Measurements from ENCODE around the gene AFP. TPM values are rescaled to one million over a fixed set of nuclear protein-coding genes. Genes with fewer than 3 reads are reported as not detected.

Gene AFP
- total RNA-seq, 4 donors from 2014 or later, result not detected

DNA sequence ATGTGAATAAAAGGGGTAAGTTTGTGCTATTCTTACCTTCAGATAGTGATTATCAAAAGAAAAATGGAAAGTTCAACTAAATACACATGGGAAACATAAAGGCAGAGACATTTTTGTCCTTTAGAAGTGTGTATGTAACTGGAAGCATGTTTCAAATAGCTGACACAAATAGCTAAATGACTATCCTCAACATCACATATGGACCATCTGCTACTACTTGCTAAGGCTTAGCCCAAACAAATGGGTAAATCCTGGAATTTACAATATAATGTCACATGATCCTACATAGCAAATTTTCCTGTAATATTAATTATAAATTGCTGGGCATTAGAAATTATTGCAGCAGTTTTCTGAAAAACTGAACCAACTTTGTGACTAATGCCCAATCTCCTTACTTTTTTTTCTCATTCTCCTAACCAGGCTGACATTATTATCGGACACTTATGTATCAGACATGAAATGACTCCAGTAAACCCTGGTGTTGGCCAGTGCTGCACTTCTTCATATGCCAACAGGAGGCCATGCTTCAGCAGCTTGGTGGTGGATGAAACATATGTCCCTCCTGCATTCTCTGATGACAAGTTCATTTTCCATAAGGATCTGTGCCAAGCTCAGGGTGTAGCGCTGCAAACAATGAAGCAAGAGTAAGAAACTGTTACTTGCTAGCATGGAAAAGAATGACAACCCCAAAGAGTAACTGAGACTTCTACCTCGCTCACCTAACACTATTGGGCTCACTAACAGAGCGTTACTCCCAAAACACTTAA lies 16.1 kb downstream of the AFP start:
- 76 to 87% methylated on average over 4 of the region's 4 CpGs for WGBS, 2 donors
- DNase-seq (ENCODE audit: low spot score in 2 of 2), result no peak
- H3K4me3 ChIP-seq (ENCODE audit: low read depth, poor library complexity, severe bottlenecking), result no peak overlapping the region
- intact Hi-C loops (cut with DNase I; ENCODE audit: low total_unique reads), result no loop called here
- no peak for TF ChIP-seq POLR2A (IDR thresholded peaks at IDR 0.05)
- no peak for TF ChIP-seq CTCF (IDR thresholded peaks at IDR 0.05)

DNA sequence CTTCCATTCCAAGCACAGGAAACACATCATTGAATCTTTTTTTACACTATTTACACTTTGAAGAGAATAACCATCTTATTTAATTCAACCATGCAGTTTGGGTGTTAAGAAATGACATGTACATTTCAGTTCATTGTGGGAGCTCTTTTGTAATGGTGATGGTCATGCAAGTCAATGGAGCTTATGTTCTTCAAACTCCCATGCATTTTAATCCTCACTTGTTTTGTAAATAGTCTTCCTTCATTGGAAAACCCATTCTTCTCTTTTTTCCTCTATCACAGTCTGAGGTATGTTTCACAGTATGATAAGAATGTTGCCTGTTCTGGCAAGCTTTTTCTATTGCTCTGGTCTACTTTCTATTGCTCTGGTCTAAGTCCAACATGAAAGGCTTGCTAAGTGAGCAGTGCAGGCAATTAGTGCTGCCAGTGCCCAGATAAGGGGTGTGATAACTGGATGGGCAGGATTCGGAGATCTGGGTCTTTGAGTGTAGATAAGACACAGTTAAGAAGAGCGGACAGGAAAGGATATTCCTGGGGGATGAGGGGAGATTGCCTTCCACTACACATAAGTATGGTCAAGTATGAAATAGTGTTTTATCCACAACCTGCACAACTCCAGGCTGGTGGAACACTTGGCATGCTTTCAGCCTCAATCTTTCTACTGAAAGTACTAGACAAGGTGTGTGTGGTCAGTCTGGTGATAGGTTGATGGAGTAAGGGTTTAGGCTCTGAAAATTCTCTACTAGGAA lies 17.1 kb downstream of the AFP start:
- intact Hi-C loops (cut with DNase I; ENCODE audit: low total_unique reads), result no loop called here
- no peak overlapping the region for H3K4me3 ChIP-seq (ENCODE audit: low read depth, poor library complexity, severe bottlenecking)
- 32 to 53% methylated on average over 2 of the region's 2 CpGs for WGBS, 2 donors
- TF ChIP-seq CTCF (IDR thresholded peaks at IDR 0.05) (no peak), POLR2A (IDR thresholded peaks at IDR 0.05) (no peak)
- DNase-seq (ENCODE audit: low spot score in 2 of 2), result no peak

- no peak for DNase-seq (ENCODE audit: low spot score in 2 of 2)
- H3K4me3 ChIP-seq (ENCODE audit: low read depth, poor library complexity, severe bottlenecking), result no peak overlapping the region
- intact Hi-C loops (cut with DNase I; ENCODE audit: low total_unique reads), result no loop called here
- TF ChIP-seq CTCF (IDR thresholded peaks at IDR 0.05) (no peak), POLR2A (IDR thresholded peaks at IDR 0.05) (no peak)
These were observed 17.6 kb downstream of the AFP start for GRCh38 chr4:73453701-73454005.

GRCh38 chr4:73454920-73455319 lies 18.9 kb downstream of the AFP start:
- WGBS, 2 donors, result 87 to 92% methylated on average over 3 of the region's 3 CpGs
- TF ChIP-seq CTCF (IDR thresholded peaks at IDR 0.05) (no peak), POLR2A (IDR thresholded peaks at IDR 0.05) (no peak)
- intact Hi-C loops (cut with DNase I; ENCODE audit: low total_unique reads), result no loop called here
- no peak for DNase-seq (ENCODE audit: low spot score in 2 of 2)
- H3K4me3 ChIP-seq (ENCODE audit: low read depth, poor library complexity, severe bottlenecking), result no peak overlapping the region

GRCh38 chr4:73456177-73457022 lies 20.4 kb downstream of the AFP start:
- 73 to 79% methylated on average over 5 of the region's 5 CpGs for WGBS, 2 donors
- intact Hi-C loops (cut with DNase I; ENCODE audit: low total_unique reads), result no loop called here

More at GRCh38 chr4:73456177-73457022, 20.4 kb downstream of the AFP start:
- no peak overlapping the region for H3K4me3 ChIP-seq (ENCODE audit: low read depth, poor library complexity, severe bottlenecking)
- no peak for TF ChIP-seq CTCF (IDR thresholded peaks at IDR 0.05)
- no peak for TF ChIP-seq POLR2A (IDR thresholded peaks at IDR 0.05)
- DNase-seq (ENCODE audit: low spot score in 2 of 2), result no peak
